Measurements from ENCODE around the gene SMIM8.

The SMIM8 gene

GRCh38 chr6:87349896-87350295 is 27.5 kb downstream of the SMIM8 start:
- no peak for TF ChIP-seq CTCF (IDR thresholded peaks at IDR 0.05; ENCODE audit: low read depth, low read length)
- no peak for DNase-seq (ENCODE audit: extremely low read depth, low read depth)

- TF ChIP-seq CTCF (IDR thresholded peaks at IDR 0.05; ENCODE audit: low read depth, low read length), result no peak
- DNase-seq (ENCODE audit: extremely low read depth, low read depth), result no peak
These were observed 28.1 kb downstream of the SMIM8 start for GRCh38 chr6:87350516-87350915.

- no peak for DNase-seq (ENCODE audit: extremely low read depth, low read depth)
- no peak for TF ChIP-seq CTCF (IDR thresholded peaks at IDR 0.05; ENCODE audit: low read depth, low read length)
These were observed 29.2 kb downstream of the SMIM8 start for GRCh38 chr6:87351583-87351982.

- no peak for TF ChIP-seq CTCF (IDR thresholded peaks at IDR 0.05; ENCODE audit: low read depth, low read length)
- DNase-seq (ENCODE audit: extremely low read depth, low read depth), result no peak
These were observed 33.8 kb downstream of the SMIM8 start for GRCh38 chr6:87356181-87356580.

GRCh38 chr6:87357479-87358196 is 35.2 kb downstream of the SMIM8 start:
- no peak for DNase-seq (ENCODE audit: extremely low read depth, low read depth)
- no peak for TF ChIP-seq CTCF (IDR thresholded peaks at IDR 0.05; ENCODE audit: low read depth, low read length)

GRCh38 chr6:87364602-87365252 is 42.3 kb downstream of the SMIM8 start:
- no peak for TF ChIP-seq CTCF (IDR thresholded peaks at IDR 0.05; ENCODE audit: low read depth, low read length)
- DNase-seq (ENCODE audit: extremely low read depth, low read depth), result no peak

GRCh38 chr6:87366072-87366827 is 43.9 kb downstream of the SMIM8 start:
- no peak for TF ChIP-seq CTCF (IDR thresholded peaks at IDR 0.05; ENCODE audit: low read depth, low read length)
- no peak for DNase-seq (ENCODE audit: extremely low read depth, low read depth)
